ENCODE data around the gene TMEM72. TPM values are rescaled to one million over a fixed set of nuclear protein-coding genes. Genes with fewer than 3 reads are reported as not detected.

Gene TMEM72
- total and polyA plus RNA-seq, 2 experiments from 2014 or later = not detected

GRCh38 chr10:44935966-44936295, 24.8 kb downstream of the TMEM72 start:
- TF ChIP-seq NANOG (IDR thresholded peaks at IDR 0.05; ENCODE audit: borderline replicate concordance) (no peak), ZNF114 (CRISPR knock-in tag; IDR thresholded peaks at IDR 0.05) (no peak), EZH2phosphoT487 (IDR thresholded peaks at IDR 0.05; ENCODE audit: unreplicated experiment) (no peak), EZH2 (IDR thresholded peaks at IDR 0.05; ENCODE audit: low read depth, unreplicated experiment) (no peak), JUNB (IDR thresholded peaks at IDR 0.05; ENCODE audit: unreplicated experiment) (no peak), ZNF462 (CRISPR knock-in tag; IDR thresholded peaks at IDR 0.05) (no peak), ZNF331 (CRISPR knock-in tag; IDR thresholded peaks at IDR 0.05; ENCODE audit: low read depth) (no peak), POLR2AphosphoS5 (IDR thresholded peaks at IDR 0.05; ENCODE audit: low read depth) (no peak)
- TF ChIP-seq, protein P1, sequence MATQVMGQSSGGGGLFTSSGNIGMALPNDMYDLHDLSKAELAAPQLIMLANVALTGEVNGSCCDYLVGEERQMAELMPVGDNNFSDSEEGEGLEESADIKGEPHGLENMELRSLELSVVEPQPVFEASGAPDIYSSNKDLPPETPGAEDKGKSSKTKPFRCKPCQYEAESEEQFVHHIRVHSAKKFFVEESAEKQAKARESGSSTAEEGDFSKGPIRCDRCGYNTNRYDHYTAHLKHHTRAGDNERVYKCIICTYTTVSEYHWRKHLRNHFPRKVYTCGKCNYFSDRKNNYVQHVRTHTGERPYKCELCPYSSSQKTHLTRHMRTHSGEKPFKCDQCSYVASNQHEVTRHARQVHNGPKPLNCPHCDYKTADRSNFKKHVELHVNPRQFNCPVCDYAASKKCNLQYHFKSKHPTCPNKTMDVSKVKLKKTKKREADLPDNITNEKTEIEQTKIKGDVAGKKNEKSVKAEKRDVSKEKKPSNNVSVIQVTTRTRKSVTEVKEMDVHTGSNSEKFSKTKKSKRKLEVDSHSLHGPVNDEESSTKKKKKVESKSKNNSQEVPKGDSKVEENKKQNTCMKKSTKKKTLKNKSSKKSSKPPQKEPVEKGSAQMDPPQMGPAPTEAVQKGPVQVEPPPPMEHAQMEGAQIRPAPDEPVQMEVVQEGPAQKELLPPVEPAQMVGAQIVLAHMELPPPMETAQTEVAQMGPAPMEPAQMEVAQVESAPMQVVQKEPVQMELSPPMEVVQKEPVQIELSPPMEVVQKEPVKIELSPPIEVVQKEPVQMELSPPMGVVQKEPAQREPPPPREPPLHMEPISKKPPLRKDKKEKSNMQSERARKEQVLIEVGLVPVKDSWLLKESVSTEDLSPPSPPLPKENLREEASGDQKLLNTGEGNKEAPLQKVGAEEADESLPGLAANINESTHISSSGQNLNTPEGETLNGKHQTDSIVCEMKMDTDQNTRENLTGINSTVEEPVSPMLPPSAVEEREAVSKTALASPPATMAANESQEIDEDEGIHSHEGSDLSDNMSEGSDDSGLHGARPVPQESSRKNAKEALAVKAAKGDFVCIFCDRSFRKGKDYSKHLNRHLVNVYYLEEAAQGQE (IDR thresholded peaks at IDR 0.05; ENCODE audit: unreplicated experiment) = no peak
- TF ChIP-seq, protein P2, sequence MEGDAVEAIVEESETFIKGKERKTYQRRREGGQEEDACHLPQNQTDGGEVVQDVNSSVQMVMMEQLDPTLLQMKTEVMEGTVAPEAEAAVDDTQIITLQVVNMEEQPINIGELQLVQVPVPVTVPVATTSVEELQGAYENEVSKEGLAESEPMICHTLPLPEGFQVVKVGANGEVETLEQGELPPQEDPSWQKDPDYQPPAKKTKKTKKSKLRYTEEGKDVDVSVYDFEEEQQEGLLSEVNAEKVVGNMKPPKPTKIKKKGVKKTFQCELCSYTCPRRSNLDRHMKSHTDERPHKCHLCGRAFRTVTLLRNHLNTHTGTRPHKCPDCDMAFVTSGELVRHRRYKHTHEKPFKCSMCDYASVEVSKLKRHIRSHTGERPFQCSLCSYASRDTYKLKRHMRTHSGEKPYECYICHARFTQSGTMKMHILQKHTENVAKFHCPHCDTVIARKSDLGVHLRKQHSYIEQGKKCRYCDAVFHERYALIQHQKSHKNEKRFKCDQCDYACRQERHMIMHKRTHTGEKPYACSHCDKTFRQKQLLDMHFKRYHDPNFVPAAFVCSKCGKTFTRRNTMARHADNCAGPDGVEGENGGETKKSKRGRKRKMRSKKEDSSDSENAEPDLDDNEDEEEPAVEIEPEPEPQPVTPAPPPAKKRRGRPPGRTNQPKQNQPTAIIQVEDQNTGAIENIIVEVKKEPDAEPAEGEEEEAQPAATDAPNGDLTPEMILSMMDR (conservative IDR thresholded peaks at IDR 0.05; ENCODE audit: low read depth in 2 of 2) = no peak
- Histone ChIP-seq H3K79me2 (replicated peaks; ENCODE audit: insufficient read depth) (no peaks in the 10 kb centered on the region), H3F3A (replicated peaks; ENCODE audit: low read depth) (no peaks in the 10 kb centered on the region), H3K4me3 (no peak overlapping the region), H2AFZ (no peak overlapping the region), H3K9me2 (ENCODE audit: insufficient read depth) (no peaks in the 10 kb centered on the region), H3K4me2 (no peak overlapping the region), H3K27ac (ENCODE audit: low read depth) (no peak overlapping the region), H4K20me1 (replicated peaks; ENCODE audit: insufficient read depth) (no peaks in the 10 kb centered on the region), H3K27me3 (ENCODE audit: insufficient read depth) (no peaks in the 10 kb centered on the region), H3K36me3 (ENCODE audit: insufficient read depth) (no peaks in the 10 kb centered on the region), H3K4me1 (ENCODE audit: insufficient read depth) (peaks cover 6% of the 10 kb centered on the region; the same call in 1 of the 2 replicates)
- Mint-ChIP-seq H3K27ac (no peak overlapping the region), H3K36me3 (ENCODE audit: low read depth) (no peaks in the 10 kb centered on the region), H3K9me3 (no peaks in the 10 kb centered on the region; the same call in 2 of the 3 replicates), H3K27me3 (ENCODE audit: insufficient read depth, low read depth, poor library complexity) (peaks cover 3% of the 10 kb centered on the region), H3K4me1 (peaks cover 3% of the 10 kb centered on the region; the same call in 2 of the 3 replicates), H3K4me3 (no peak overlapping the region)
- no peak for ATAC-seq
- no peak for DNase-seq (ENCODE audit: low spot score)

Measured in GM23338 (cell line).